Fibroblast of lung (primary cell): ENCODE measurements around the gene FAM13A. TPM values are rescaled to one million over a fixed set of nuclear protein-coding genes. Genes with fewer than 3 reads are reported as not detected.
"Not testable (repeated sequence)": the region's sequence is repeated elsewhere in the genome, so short reads cannot be mapped to it uniquely, and the experiment has no call there.

Experiments used
- DNase-seq, 2 donors: peaks; one replicate each; pipeline versions ENCODE4 v3.0.0 to v3.0.0-alpha.2; 2010; ENCODE audit warnings: low read depth in 2 of 2
- H2AFZ ChIP-seq: 2 replicates; pipeline ENCODE4 v1.5.1; 2012; ENCODE audit warnings: low read length, control low read depth, inconsistent platforms
- H3K27ac ChIP-seq: 2 replicates; pipeline ENCODE4 v1.5.1; 2011; ENCODE audit warnings: low read length, control low read depth; ENCODE audit not compliant: insufficient read depth
- H3K27me3 ChIP-seq: 2 replicates; pipeline ENCODE4 v1.5.1; 2011; ENCODE audit warnings: mild to moderate bottlenecking, low read length; ENCODE audit not compliant: control insufficient read depth, insufficient read depth
- H3K36me3 ChIP-seq: 2 replicates; pipeline ENCODE4 v1.5.1; 2011; ENCODE audit warnings: low read length; ENCODE audit not compliant: control insufficient read depth, insufficient read depth
- H3K4me1 ChIP-seq: 2 replicates; pipeline ENCODE4 v1.5.1; 2011; ENCODE audit warnings: low read length; ENCODE audit not compliant: control insufficient read depth, insufficient read depth; ENCODE audit errors: extremely low read depth
- H3K4me2 ChIP-seq: 2 replicates; pipeline ENCODE4 v1.5.1; 2011; ENCODE audit warnings: low read length, control low read depth; ENCODE audit not compliant: insufficient read depth; ENCODE audit errors: extremely low read depth
- H3K4me3 ChIP-seq, 4 experiments: fragments of 200-600 bp in 1 of 4; sonication (generic) in 1 of 4; replicated peaks in 1 of 4; 2 replicates each; pipeline ENCODE4 v1.5.1; 2011 to 2016; ENCODE audit warnings: low read length in 4 of 4, low read depth in 3 of 4, mild to moderate bottlenecking in 3 of 4, control low read depth in 2 of 4, inconsistent platforms in 1 of 4, mixed read lengths in 1 of 4; ENCODE audit not compliant: insufficient read depth in 1 of 4; ENCODE audit errors: control extremely low read depth in 1 of 4
- H3K79me2 ChIP-seq: 2 replicates; pipeline ENCODE4 v1.5.1; 2012; ENCODE audit warnings: mild to moderate bottlenecking, low read length, inconsistent platforms; ENCODE audit not compliant: control insufficient read depth, insufficient read depth
- H3K9ac ChIP-seq: 2 replicates; pipeline ENCODE4 v1.5.1; 2011; ENCODE audit warnings: mild to moderate bottlenecking, low read length, control low read depth; ENCODE audit not compliant: insufficient read depth
- H3K9me3 ChIP-seq: 2 replicates; pipeline ENCODE4 v1.5.1; 2012; ENCODE audit warnings: low read depth, low read length; ENCODE audit not compliant: control insufficient read depth, insufficient read depth
- H4K20me1 ChIP-seq: 2 replicates; pipeline ENCODE4 v1.5.1; 2011; ENCODE audit warnings: low read length; ENCODE audit not compliant: control insufficient read depth, insufficient read depth; ENCODE audit errors: extremely low read depth
- CTCF ChIP-seq, 2 donors: IDR thresholded peaks in 1 of 2; conservative IDR thresholded peaks in 1 of 2; 1 replicate in 1 of 2; 2 replicates in 1 of 2; pipeline ENCODE4 v1.5.1; 2011 to 2012; ENCODE audit warnings: low read length in 2 of 2, control low read depth in 1 of 2, inconsistent platforms in 1 of 2, low read depth in 1 of 2, mild to moderate bottlenecking in 1 of 2
- EZH2 ChIP-seq: IDR thresholded peaks from 2 replicates; pipeline ENCODE4 v1.5.1; 2012; ENCODE audit warnings: low read length, control low read depth, mild to moderate bottlenecking; ENCODE audit errors: missing control alignments
- polyA plus RNA-seq, 2 donors: library from polyadenylated mRNA; depleted of rRNA in 1 of 2; stranded (reverse) in 1 of 2; unstranded in 1 of 2; fragments of >200 nt; gene quantifications; 2 replicates each; pipeline ENCODE4 v1.2.1, GENCODE V29; 2011 to 2012; ENCODE audit warnings: missing spikeins in 1 of 2
- total RNA-seq: library from RNA; depleted of rRNA; stranded (reverse); fragments of >200 nt; gene quantifications from 2 replicates; pipeline ENCODE4 v1.2.1, GENCODE V29; 2014

The FAM13A gene
- total and polyA plus RNA-seq, 2 donors (not counting 1 experiment from before 2014, with no cell fraction given) = 14.3 to 23.9 TPM

- H3K4me1 ChIP-seq = no peaks in the 10 kb centered on the region
- no peaks in the 10 kb centered on the region for H3K9me3 ChIP-seq
- DNase-seq = peak in 1 of 2 donors; percentile 45
- H3K4me3 ChIP-seq = no peak overlapping the region
- H3K27ac ChIP-seq = no peak overlapping the region
- H3K79me2 ChIP-seq = no peaks in the 10 kb centered on the region
- no peak overlapping the region for H3K9ac ChIP-seq
- H4K20me1 ChIP-seq = no peaks in the 10 kb centered on the region
- H3K27me3 ChIP-seq = no peaks in the 10 kb centered on the region
- TF ChIP-seq EZH2 (no peak), CTCF (conservative IDR thresholded peaks at IDR 0.05 in 1 of 2, IDR thresholded peaks at IDR 0.05 in 1 of 2; ENCODE audit: low read depth in 1 of 2, low read length in 2 of 2) (no peak)
- no peaks in the 10 kb centered on the region for H3K36me3 ChIP-seq
- H2AFZ ChIP-seq = no peak overlapping the region
- H3K4me2 ChIP-seq = no peak overlapping the region
Observed at GRCh38 chr4:89067417-89067816, 10.4 kb upstream of the FAM13A start.

DNA sequence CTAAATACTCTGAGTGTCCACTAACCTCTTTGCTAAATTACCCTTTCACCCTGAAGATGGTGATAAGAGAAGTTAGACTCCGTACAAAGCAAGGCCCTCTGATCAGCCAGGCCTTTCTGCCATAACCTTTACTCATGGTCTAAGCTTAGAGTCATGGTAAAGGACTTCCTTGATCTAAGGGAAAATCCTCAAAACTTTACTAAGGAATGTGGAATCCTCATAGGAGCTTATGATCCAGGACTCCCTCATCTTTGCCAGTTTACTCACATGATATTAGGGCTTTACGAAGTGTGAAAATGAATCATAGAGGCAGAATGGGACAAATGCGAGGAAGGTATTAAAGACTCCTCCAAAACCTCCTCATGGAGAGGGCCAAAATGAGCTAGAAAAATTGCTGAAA is 7.9 kb upstream of the FAM13A start:
- H2AFZ ChIP-seq = no peak overlapping the region
- H4K20me1 ChIP-seq = no peaks in the 10 kb centered on the region
- H3K79me2 ChIP-seq = no peaks in the 10 kb centered on the region
- H3K9me3 ChIP-seq = no peaks in the 10 kb centered on the region
- no peak overlapping the region for H3K4me3 ChIP-seq
- TF ChIP-seq EZH2 (no peak), CTCF (conservative IDR thresholded peaks at IDR 0.05 in 1 of 2, IDR thresholded peaks at IDR 0.05 in 1 of 2; ENCODE audit: low read depth in 1 of 2, low read length in 2 of 2) (no peak)
- no peak overlapping the region for H3K4me2 ChIP-seq
- no peaks in the 10 kb centered on the region for H3K27me3 ChIP-seq
- H3K27ac ChIP-seq = no peak overlapping the region
- H3K36me3 ChIP-seq = no peaks in the 10 kb centered on the region
- H3K4me1 ChIP-seq = no peaks in the 10 kb centered on the region
- H3K9ac ChIP-seq = no peak overlapping the region
- DNase-seq = peak in 1 of 2 donors; percentile 64

DNA sequence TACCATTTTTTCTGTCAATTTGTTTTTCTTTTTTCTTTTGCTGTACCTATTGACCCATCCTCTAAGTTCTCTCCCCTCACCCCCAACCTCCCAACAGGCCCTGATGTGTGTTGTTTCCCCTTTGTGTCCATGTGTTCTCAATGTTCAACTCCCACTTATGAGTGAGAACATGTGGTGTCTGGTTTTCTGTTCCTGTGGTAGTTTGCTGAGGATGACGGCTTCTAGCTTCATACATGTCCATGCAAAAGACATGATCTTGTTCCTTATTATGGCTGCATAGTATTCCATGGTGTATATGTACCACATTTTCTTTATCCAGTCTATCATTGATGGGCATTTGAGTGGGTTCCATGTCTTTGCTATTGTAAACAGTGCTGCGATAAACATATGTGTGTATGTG is 859 bp upstream of the FAM13A start:
- not testable (repeated sequence) for DNase-seq, H3K27ac ChIP-seq, H3K4me1 ChIP-seq, H3K4me3 ChIP-seq, H4K20me1 ChIP-seq, H3K36me3 ChIP-seq, H3K4me2 ChIP-seq, H3K9ac ChIP-seq, H3K27me3 ChIP-seq, H3K9me3 ChIP-seq
- peak overlapping the region; percentile 20 for H2AFZ ChIP-seq
- H3K79me2 ChIP-seq = peaks cover 12% of the 10 kb centered on the region
